ENCODE results near the gene PCNX3.
A peak's percentile ranks its signal among the peaks of the same experiment; 100 is the strongest.
"Not testable (repeated sequence)": the region's sequence is repeated elsewhere in the genome, so short reads cannot be mapped to it uniquely, and the experiment has no call there.

The PCNX3 gene

DNA sequence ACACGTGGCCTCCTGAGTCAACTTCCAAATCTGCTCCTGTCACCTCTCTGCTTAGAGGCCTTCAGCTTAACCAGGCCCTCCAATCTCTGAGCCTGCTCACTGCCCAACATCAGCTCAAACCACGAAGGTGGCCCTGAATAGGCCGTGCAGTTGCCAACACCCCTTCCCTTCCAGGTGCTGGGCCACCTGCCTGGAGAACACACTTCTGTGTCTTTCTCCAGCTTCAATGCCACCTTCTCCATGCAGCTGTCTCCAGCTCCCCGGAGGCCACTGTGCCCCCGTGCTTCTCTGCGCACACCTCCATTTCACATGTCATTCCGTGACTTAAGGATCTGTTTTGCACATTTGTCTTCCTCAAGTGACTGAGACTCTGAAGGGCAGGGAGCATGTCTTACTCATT lies 41.9 kb downstream of the PCNX3 start:
- DNase-seq, result no peak

DNA sequence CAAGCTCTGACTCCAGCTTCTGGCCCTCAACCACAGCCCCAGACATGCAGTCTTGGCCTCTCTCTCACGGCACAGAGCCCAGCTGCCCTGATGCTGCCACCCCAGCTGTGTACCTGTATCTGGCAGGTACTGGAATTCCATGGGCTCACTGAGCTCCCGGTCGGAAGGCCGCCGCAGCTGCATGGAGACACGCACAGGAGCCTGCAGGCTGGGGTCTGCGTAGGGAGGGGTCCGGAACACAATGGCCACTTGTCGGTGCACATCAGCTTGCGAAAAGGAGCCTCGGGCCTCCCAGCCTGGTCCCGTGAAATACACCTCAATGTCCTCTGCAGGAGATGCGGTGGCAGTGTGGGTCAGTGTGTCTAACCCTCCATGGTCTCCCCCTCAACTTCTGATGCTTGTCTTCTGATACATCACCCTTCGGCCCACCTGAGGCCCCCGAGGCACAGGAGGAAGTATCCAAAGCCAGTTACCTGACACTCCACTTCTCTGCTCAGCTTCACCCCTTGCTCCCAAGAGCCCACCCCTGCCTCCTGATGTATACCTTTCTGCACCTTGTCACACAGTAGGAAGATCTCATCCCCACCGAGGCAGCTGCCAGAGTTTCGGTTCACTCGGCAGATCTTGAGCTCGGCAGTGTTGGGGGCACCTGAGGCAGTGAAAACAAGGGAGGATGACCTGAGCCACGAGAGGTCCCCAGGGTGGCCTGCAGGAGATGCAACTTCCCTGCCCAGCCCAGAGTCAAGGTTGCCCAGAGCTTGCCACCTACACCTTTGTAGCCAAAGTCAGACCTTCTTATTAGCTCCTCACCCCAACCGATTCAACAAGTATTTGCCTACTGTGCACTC lies 42.8 kb downstream of the PCNX3 start:
- DNase-seq, result no peak

DNA sequence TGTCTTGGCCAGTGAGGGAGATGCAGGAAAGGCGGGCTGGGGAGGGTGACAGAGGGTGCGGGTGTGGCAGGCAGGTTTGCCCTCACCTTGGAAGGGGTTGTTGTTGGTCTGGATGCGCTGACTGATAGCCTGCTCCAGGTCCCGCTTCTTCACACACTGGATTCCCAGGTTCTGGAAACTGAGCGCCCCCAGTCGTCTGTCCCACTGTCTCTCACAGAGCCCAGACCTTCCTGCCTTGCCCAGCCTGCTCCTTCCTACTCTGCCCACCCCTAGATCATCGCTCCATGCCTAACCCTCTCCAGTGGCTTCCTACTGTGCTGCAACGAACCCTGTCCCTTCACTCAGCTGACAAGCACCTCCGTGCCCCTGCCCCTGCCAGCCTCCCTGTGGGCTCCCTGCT lies 44.5 kb downstream of the PCNX3 start:
- DNase-seq, result no peak

DNA sequence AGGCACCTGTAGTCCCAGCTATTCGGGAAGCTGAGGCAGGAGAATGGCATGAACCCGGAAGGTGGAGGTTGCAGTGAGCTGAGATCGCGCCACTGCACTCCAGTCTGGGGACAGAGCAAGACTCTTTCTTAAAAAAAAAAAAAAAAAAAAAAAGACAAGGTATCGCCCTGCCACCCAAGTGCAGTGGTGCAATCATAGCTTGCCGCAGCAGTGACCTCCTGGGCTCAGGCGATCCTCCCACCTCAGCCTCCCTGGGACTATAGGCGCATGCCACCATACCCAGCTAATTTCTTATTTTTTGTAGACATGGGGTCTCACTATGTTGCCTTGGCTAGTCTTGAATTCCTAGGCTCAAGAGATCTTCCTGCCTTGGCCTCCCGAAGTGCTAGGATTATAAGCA lies 45.3 kb downstream of the PCNX3 start:
- DNase-seq, result not testable (repeated sequence)

DNA sequence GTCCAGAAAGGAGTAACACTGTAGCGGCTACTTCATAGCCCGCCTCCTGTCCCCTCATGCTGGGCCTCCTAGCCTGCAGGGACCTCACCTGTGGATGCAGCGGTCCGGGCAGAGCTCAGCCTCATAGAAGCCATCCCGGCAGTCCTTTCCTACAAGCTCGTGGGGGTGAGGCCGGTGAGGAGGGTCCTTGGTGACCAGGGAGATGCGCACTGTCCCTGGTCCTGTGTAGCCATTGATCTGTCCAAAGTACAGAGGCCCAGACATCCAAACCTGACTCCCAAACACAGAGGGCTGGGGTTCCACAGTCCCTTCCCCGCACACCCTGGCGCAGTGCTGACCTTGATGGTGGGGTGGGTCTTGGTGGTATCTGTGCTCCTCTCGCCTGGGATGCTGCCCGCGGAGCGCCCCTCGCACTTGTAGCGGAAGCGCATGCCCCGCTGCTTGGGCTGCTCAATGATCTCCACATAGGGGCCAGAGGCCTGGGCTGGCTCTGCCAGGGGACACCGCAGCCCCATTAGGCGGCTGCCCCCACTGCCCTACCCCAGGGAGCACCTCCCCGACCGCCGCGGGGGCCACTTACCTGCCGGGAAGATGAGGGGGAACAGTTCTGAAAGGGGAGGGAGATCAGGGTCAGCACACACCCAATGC lies 46.1 kb downstream of the PCNX3 start:
- DNase-seq, result no peak

DNA sequence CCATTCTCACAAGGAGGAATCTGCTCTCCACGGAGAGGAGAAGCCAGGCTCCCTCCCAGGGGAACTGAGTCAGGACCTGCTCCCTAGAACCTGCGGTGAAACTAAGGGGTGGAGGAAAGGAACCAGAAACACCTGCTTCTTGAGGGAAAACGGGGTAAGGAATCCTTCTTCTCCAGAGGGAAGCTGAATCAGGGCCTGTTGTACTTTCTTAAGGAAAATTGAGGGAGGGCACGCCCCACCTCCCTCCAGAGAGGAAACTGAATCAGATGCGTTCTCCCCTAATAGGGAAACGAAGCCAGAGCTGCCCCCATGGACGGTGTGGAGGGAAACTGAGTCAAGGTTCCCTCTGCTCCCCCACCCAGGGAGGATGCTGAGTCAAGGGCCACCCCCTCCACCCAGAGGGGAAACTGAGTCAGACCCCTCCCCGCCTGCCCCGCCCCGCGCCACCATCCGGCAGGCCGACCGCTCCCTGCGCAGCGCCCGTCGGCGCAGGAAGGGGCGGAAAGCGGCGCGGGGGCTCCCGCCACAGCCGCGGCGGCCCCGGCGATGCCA lies 46.7 kb downstream of the PCNX3 start:
- no peak for DNase-seq

DNA sequence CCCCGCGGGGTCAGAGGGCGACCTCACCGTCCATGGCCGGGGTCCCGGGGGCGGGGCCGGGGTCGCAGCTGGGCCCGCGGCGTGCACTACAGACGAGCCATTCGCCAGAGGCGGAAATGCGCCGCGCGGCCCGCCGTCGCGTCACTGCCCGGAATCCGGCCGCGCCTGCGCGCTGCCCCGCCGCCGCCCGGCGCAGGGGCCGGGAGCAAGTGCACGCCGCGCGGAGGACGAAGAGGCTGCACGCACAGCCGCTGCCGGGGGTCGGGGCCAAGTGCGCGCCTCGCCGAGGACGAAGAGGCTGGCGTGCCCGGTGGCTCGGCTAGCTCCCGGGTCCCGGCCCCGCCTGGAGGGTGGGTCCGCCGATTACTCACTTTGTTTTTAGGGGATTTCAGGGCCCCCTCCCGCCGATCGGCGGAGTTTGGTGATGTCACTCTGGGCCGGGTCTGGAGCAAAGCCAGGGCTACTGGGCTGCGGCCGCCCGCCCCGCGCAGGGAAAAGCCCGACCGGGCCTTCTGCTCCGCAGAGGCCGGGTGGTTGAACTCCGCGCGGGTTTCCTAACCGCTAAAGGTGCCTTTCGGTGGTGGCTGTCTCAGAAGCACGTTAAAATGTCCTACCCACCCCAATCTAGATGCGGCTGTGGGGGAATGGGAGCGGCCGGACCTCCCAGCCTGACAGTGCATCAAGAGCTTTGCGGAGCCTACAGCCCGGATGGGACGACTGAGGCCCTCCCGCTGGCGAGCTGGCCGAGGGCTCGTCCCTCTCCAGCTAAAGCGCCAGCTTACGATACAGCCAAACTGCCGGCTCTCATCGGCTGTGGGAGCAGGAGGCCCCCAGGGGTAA lies 47.4 kb downstream of the PCNX3 start, which contains the start of gene RELA:
Gene RELA, minus strand, starts transcription at position 118 of the 840 bp plus-strand sequence. Its CDS starts 84 bp downstream, at position 34.
- peak; percentile 92 to 94 for DNase-seq

DNA sequence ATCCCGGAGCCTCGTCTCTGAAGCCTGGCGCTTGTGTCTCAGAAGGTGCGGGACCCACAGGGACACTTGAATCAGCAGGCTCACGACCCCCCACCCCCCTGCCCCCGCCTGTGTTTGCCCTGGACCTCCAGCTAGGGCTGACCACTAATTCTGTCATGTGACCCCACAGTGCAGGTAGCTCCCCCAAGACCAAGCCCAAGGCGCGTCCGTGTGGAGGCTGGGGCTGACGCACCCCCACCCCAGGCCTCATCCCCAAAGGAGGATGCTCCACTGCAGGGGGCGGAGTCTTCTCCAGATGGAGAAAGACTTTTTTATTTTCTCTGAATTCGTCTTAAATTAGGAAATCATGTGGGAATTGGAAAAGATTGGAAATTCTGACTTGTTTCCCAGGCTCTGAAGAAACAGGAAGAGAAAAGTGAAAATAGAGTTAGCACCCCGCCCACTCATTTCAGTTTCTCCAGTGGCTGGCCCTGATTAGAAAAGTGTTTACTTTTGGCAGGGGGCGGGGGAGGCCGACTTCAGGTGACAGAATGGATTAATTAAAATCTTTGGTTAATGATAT lies 48.1 kb downstream of the PCNX3 start:
- peak; percentile 42 to 54 for DNase-seq

DNA sequence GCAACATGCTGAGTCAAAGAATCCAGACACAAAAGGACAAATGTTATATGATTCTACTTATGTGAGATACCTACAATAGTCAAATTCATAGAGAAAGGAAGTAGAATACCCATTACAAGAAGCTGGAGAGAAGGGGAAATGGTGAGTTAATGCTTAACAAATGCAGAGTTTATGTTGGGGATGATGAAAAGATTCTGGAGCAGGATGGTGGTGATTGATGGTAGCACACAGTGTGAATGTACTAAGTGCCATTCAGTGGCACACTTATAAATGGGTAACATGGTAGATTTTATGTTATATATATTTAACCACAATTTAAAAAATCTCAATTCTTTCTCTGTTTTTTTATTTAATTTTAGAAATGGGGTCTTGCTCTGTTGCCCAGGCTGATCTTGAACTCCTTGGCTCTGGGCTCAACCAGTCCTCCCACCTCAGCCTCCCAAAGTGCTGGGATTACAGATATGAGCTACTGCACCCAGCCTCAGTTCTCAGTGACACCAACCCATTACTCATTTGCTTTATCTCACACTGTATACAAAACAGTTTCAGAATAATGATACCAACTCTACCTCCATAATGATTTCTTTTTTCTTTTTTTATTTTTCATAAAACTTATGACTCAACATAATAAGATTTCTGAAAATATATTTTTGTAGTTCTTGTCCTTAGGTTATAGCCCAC lies 56.7 kb downstream of the PCNX3 start:
- DNase-seq, result no peak

DNA sequence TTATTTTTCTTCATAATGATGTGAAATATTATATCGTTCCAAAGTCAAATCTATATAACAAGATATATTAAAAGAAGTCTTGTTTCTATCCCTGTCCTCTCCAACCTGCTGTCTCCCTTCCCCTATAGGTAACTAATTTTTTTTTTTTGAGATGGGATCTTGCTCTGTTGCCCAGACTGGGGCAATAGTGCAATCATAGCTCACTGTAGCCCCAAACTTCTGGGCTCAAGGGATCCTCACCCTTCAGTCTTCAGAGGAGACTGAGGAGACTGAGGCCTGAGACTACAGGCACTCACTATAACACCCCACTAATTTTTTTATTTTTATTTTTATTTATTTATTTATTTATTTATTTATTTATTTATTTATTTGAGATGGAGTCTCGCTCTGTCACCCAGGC lies 57.4 kb downstream of the PCNX3 start:
- no peak for DNase-seq

DNA sequence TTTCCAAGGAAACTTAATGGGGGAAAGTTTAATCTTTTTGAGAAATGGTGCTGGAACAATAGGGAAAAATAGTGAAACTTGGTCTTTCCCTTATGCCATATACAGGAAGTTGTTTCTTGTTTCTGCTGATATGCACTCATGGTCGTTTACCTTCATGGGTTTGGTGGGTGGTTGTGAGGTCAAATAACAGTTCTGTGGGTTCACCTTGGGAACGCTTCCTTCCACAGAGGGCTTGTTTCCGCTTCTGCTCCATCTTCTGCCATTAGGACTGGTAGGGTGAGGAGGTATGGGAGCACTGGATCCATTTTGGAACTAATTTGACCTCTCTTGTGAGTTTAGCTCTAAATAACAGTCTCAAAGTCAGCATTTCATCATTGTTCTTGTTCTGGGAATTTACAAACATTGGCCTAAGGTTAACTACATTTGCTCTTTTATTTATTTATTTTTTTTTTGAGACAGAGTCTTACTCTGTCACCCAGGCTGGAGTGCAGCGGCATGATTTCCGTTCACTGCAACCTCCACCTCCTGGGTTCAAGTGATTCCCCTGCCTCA lies 64.7 kb downstream of the PCNX3 start:
- DNase-seq, result no peak

DNA sequence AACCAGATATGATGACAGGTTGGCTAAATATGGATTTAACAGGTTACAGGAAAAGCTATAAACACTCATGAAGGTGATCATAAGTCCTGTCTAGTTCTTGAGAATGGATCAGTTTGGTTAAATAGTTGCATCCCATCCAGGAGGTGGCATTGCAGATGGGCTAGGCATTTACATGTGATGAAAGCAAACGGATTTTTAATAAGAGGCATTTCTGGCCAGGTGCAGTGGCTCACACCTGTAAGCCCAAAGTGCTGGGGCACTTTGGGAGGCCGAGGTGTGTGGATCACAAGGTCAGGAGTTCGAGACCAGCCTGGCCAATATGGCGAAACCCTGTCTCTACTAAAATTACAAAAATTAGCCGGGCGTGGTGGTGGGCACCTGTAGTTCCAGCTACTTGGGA lies 67.9 kb downstream of the PCNX3 start:
- DNase-seq, result not testable (repeated sequence)

DNA sequence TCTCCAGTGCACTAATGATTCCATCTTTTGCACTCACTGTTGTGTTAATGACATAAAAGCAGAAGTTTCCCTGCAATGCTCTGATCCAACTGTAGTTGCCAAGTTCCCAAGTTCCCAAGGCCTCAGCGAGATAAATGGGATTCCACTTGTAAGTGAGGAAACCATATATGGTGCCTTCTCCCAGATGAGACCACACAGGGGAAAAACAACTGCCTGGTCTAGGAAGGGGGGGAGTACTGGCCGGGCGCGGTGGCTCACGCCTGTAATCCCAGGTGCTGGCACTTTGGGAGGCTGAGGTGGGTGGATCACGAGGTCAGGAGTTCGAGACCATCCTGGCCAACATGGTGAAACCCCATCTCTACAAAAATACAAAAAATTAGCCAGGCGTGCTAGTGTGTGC lies 70.4 kb downstream of the PCNX3 start:
- no peak for DNase-seq

All from CD4-positive, alpha-beta T cell treated with Interleukin-1 beta for 1 hour (primary cell).